Suprapubic skin (tissue), 4 donors: ENCODE results near the gene GLIS1. TPM values are rescaled to one million over a fixed set of nuclear protein-coding genes. Genes with fewer than 3 reads are reported as not detected.

Experiments used
- DNase-seq, 2 donors: peaks; one replicate each; pipeline ENCODE4 v3.0.0-alpha.2; 2019; ENCODE audit warnings: low spot score in 2 of 2
- H3K27ac ChIP-seq: fragments of 200-600 bp; sonication (generic); one replicate; pipeline ENCODE4 v1.5.1; 2019
- H3K27me3 ChIP-seq: fragments of 200-600 bp; sonication (generic); one replicate; pipeline ENCODE4 v1.5.1; 2019
- H3K36me3 ChIP-seq: fragments of 200-600 bp; sonication (generic); one replicate; pipeline ENCODE4 v1.5.1; 2019
- H3K4me1 ChIP-seq: fragments of 200-600 bp; sonication (generic); one replicate; pipeline ENCODE4 v1.5.1; 2019
- H3K4me3 ChIP-seq: fragments of 200-600 bp; sonication (generic); one replicate; pipeline ENCODE4 v1.5.1; 2019; ENCODE audit warnings: mild to moderate bottlenecking
- H3K9me3 ChIP-seq: fragments of 200-600 bp; sonication (generic); one replicate; pipeline ENCODE4 v1.5.1; 2019
- EP300 ChIP-seq: sonication (generic); formaldehyde crosslinking; IDR thresholded peaks from one replicate; pipeline ENCODE4 v1.6.1; 2017; ENCODE audit warnings: antibody characterized with exemption
- POLR2A ChIP-seq, 2 donors: fragments of 450-650 bp; IDR thresholded peaks; one replicate each; pipeline ENCODE4 v1.6.1; 2017; ENCODE audit warnings: antibody characterized with exemption in 2 of 2, mild to moderate bottlenecking in 2 of 2, moderate library complexity in 2 of 2
- POLR2AphosphoS5 ChIP-seq, 3 donors: sonication (generic); formaldehyde crosslinking; IDR thresholded peaks; one replicate each; pipeline ENCODE4 v1.6.1; 2017; ENCODE audit warnings: antibody characterized with exemption in 3 of 3
- WGBS: methylation state at CpG from one replicate; pipeline ENCODE4 v1.1.5; 2018; 5-methylcytosine and 5-hydroxymethylcytosine counted together
- total RNA-seq, 4 donors: library from RNA; depleted of rRNA; stranded (reverse); fragments of >200 nt; gene quantifications; one replicate each; pipeline ENCODE4 v1.1.0, GENCODE V29; 2016
- TF ChIP-seq, protein P1 (sequence below), 2 donors: fragments of 200-600 bp in 1 of 2; fragments of 450-650 bp in 1 of 2; sonication (generic) in 1 of 2; IDR thresholded peaks; one replicate each; pipeline ENCODE4 v1.5.1; 2016 to 2019; ENCODE audit warnings: antibody characterized with exemption in 2 of 2, mild to moderate bottlenecking in 1 of 2, moderate library complexity in 1 of 2

GLIS1 gene
- total RNA-seq, 4 donors from 2014 or later = 0.34 to 1.5 (median 0.59) TPM

DNA sequence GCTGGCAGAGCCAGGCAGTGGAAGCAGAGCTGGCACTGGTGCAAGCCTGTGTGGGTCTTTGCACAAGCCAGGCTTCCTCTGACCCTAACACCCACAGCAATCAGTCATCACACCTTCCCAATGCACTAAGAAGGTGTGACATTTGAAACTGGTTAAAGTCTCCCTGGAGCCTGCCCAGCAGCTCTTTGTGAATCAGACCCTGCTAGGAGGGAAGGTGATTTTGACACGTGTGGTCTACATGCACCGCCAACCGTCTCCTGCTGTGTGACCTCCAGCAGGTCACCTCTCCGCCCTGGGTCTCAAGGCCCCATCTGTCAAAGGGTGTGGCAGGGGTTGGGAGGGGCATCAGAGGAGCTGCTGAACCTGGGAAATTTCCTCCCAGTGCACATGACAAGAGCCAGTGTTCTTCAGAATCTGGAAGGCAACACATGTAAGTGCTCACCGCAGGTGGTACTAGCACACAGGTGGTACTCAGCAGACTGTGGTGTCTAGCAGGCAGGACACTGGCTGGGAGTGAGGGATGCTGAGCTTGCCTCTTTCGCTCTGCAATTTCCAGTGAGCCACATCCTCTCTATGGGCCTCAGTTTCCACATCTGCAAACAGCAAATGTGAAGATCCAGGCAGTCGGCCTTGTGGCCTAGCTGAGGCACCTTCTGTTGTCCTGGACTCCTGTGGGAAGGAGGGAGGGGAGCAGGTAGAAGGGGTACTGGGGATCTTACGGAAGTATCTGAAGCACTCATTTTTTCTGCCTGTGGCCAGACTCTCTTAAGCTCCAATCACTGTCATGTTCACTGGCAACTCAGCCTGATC lies 156.5 kb downstream of the GLIS1 start:
- Histone ChIP-seq H3K4me3 (no peak overlapping the region), H3K27ac (no peak overlapping the region), H3K4me1 (no peaks in the 10 kb centered on the region), H3K9me3 (no peaks in the 10 kb centered on the region), H3K36me3 (no peaks in the 10 kb centered on the region), H3K27me3 (no peaks in the 10 kb centered on the region)
- peak; percentile 24 to 40 for DNase-seq
- 100% methylated on average over 3 of the region's 8 CpGs for WGBS
- TF ChIP-seq, protein P1, sequence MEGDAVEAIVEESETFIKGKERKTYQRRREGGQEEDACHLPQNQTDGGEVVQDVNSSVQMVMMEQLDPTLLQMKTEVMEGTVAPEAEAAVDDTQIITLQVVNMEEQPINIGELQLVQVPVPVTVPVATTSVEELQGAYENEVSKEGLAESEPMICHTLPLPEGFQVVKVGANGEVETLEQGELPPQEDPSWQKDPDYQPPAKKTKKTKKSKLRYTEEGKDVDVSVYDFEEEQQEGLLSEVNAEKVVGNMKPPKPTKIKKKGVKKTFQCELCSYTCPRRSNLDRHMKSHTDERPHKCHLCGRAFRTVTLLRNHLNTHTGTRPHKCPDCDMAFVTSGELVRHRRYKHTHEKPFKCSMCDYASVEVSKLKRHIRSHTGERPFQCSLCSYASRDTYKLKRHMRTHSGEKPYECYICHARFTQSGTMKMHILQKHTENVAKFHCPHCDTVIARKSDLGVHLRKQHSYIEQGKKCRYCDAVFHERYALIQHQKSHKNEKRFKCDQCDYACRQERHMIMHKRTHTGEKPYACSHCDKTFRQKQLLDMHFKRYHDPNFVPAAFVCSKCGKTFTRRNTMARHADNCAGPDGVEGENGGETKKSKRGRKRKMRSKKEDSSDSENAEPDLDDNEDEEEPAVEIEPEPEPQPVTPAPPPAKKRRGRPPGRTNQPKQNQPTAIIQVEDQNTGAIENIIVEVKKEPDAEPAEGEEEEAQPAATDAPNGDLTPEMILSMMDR (IDR thresholded peaks at IDR 0.05) = no peak
- no peak for TF ChIP-seq POLR2A (IDR thresholded peaks at IDR 0.05)
- no peak for TF ChIP-seq EP300
- no peak for TF ChIP-seq POLR2AphosphoS5 (IDR thresholded peaks at IDR 0.05)

DNA sequence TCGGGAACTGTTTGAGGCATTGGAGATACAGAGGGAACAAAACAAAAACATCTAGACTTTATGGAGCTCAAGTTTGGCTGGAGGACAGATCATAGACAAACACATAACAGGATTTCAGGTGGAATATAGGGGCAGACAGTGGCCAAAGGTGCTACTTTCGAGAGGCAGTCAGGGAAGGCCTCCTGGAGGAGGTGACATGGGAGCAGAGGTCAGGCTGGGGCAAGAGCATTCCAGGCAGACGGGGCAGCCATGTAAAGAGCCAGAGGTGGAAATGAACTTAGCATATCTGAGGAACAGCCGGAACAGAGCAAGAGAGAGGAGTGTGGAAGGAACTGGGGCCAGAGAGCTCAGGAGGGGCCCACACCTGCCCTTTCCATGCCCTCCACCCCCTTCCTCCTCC lies 157.5 kb downstream of the GLIS1 start:
- WGBS = 91% methylated on average over 4 of the region's 4 CpGs
- H3K27ac ChIP-seq = no peak overlapping the region

DNA sequence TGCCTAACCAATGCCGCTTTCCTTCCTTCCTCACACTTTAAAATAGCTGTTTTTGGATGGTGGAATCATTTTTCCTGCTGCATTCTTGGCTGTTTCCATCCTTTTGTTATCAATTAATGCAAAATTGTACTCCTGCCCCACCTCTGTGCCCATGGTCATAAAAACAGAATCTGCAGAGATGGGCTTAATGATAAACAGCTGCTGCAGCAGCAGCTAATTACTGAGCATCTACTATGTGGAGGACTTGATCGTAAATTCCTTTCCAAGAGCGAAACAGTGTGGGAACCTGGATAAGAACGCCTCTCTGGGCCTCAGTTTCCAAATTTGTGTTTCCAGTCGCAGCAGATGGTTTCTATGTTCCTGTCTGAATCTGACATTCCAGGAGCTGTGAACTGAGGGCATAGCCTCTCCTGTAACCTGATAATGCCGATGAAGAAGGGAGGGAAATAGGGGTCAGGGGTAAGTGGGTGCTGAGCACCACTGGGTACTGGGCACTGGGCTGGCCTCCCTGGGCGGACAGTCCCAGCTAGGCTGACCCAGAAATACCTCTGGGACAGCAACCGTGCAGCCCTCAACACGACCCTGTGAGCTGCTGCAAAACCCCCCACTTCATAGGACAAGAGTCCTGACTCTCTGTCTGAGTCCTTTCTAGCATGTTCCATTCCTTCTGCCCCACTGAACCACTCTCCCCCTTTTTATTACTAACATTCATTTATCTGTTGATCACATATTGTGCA lies 158.1 kb downstream of the GLIS1 start:
- TF ChIP-seq EP300 (no peak), POLR2A (IDR thresholded peaks at IDR 0.05) (no peak), POLR2AphosphoS5 (IDR thresholded peaks at IDR 0.05) (no peak)
- TF ChIP-seq, protein P1 (IDR thresholded peaks at IDR 0.05) = no peak
- no peak overlapping the region for H3K27ac ChIP-seq
- H3K4me1 ChIP-seq = no peaks in the 10 kb centered on the region
- H3K36me3 ChIP-seq = no peaks in the 10 kb centered on the region
- H3K4me3 ChIP-seq = no peak overlapping the region
- H3K9me3 ChIP-seq = no peaks in the 10 kb centered on the region
- 87% methylated on average over 9 of the region's 9 CpGs for WGBS
- DNase-seq = peak; percentile 23 to 24
- H3K27me3 ChIP-seq = no peaks in the 10 kb centered on the region

More for the DNA sequence above, 157.5 kb downstream of the GLIS1 start:
- H3K4me1 ChIP-seq = no peaks in the 10 kb centered on the region
- H3K36me3 ChIP-seq = no peaks in the 10 kb centered on the region
- no peaks in the 10 kb centered on the region for H3K27me3 ChIP-seq
- TF ChIP-seq POLR2A (IDR thresholded peaks at IDR 0.05) (no peak), POLR2AphosphoS5 (IDR thresholded peaks at IDR 0.05) (no peak), EP300 (no peak)
- TF ChIP-seq, protein P1 (IDR thresholded peaks at IDR 0.05) = no peak
- H3K4me3 ChIP-seq = no peak overlapping the region
- H3K9me3 ChIP-seq = no peaks in the 10 kb centered on the region
- DNase-seq = peak in 1 of 2 donors; percentile 10

DNA sequence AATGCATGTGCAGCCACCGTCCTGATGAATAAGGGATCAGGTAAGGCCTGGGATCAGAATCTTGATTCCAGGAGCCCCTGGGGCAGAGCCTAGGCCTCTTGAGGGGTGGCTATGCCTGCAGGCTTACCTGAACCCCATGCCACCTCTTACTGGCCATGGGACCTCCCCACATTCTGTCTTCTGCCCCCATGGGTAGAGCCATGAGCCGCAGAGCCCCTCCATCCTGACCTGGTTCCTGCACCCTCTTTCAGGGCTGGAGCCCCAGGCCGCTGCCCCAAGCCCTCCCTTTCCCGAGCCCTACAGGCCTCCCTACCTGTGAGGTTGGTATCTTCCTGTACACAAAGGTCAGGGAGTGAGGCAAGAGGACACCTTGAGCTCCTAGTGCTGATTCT lies 159.0 kb downstream of the GLIS1 start:
- Histone ChIP-seq H3K4me1 (no peaks in the 10 kb centered on the region), H3K27me3 (no peaks in the 10 kb centered on the region), H3K9me3 (no peaks in the 10 kb centered on the region), H3K27ac (no peak overlapping the region), H3K36me3 (no peaks in the 10 kb centered on the region), H3K4me3 (no peak overlapping the region)
- 100% methylated on average over 4 of the region's 4 CpGs for WGBS
- DNase-seq = peak; percentile 30 to 38
- TF ChIP-seq POLR2A (IDR thresholded peaks at IDR 0.05) (no peak), POLR2AphosphoS5 (IDR thresholded peaks at IDR 0.05) (no peak), EP300 (no peak)
- TF ChIP-seq, protein P1 (IDR thresholded peaks at IDR 0.05) = no peak
